ENCODE data around the gene TMC3.

- no peak for TF ChIP-seq CTCF (IDR thresholded peaks at IDR 0.05; ENCODE audit: low read depth, low read length)
- TF ChIP-seq EZH2phosphoT487 (IDR thresholded peaks at IDR 0.05; ENCODE audit: low read depth), result no peak
Measured at GRCh38 chr15:81338170-81339007, 35.6 kb downstream of the TMC3 start.
